A549 (cell line): Measurements from ENCODE around the gene PLA2G4F.

Experiments used
- CEBPB ChIP-seq, 2 experiments: fragments of >200 bp in 1 of 2; sonication (Bioruptor Twin) in 1 of 2; formaldehyde crosslinking in 1 of 2; IDR thresholded peaks; 2 replicates each; pipeline ENCODE4 v1.6.1; 2012 to 2016
- HEYL ChIP-seq: fragments of 250-450 bp; sonication (Bioruptor Pico); IDR thresholded peaks from 2 replicates; pipeline ENCODE4 v1.8.0; 2021; ENCODE audit warnings: mild to moderate bottlenecking, moderate library complexity
- MAX ChIP-seq: IDR thresholded peaks from 2 replicates; pipeline ENCODE4 v1.6.1; 2012
- POLR2AphosphoS2 ChIP-seq: conservative IDR thresholded peaks from 2 replicates; pipeline ENCODE4 v1.6.1; 2012; ENCODE audit warnings: low read length, improper control_type of control experiment, inconsistent platforms
- RFX5 ChIP-seq: fragments of 450-650 bp; IDR thresholded peaks from 2 replicates; pipeline ENCODE4 v1.7.1; 2014; ENCODE audit warnings: antibody characterized with exemption, mild to moderate bottlenecking, moderate library complexity
- ZFP36 ChIP-seq: fragments of 450-650 bp; IDR thresholded peaks from 2 replicates; pipeline ENCODE4 v1.6.1; 2014; ENCODE audit warnings: borderline replicate concordance; ENCODE audit not compliant: partially characterized antibody
- TF ChIP-seq, protein P1 (sequence below): fragments of >200 bp; sonication (Bioruptor Twin); formaldehyde crosslinking; IDR thresholded peaks from 3 replicates; pipeline ENCODE4 v1.5.1; 2016
- TF ChIP-seq, protein P2 (sequence below): fragments of >200 bp; sonication (Bioruptor Twin); formaldehyde crosslinking; IDR thresholded peaks from 3 replicates; pipeline ENCODE4 v1.6.1; 2016

DNA sequence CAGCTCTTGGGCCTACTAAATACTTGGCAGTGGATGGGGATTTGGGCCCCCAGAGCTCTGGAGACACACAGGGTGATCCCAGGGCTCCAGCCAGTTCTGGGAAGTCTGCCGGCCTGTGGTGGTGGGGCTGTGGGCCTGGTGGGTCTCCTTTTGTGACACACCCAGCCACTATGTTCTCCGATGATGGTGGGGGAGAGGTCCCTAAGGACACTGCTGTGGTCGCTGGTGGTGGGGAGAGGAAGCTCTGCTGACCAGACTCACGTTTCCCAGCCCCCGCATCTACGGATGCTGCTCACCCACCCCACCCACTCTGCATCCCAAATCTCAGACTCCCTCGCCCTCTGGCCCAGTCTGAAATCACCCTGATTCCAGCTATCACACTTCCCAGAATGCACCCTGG, 62.5 kb downstream of the PLA2G4F start:
- no peak for TF ChIP-seq MAX
- TF ChIP-seq, protein P1, sequence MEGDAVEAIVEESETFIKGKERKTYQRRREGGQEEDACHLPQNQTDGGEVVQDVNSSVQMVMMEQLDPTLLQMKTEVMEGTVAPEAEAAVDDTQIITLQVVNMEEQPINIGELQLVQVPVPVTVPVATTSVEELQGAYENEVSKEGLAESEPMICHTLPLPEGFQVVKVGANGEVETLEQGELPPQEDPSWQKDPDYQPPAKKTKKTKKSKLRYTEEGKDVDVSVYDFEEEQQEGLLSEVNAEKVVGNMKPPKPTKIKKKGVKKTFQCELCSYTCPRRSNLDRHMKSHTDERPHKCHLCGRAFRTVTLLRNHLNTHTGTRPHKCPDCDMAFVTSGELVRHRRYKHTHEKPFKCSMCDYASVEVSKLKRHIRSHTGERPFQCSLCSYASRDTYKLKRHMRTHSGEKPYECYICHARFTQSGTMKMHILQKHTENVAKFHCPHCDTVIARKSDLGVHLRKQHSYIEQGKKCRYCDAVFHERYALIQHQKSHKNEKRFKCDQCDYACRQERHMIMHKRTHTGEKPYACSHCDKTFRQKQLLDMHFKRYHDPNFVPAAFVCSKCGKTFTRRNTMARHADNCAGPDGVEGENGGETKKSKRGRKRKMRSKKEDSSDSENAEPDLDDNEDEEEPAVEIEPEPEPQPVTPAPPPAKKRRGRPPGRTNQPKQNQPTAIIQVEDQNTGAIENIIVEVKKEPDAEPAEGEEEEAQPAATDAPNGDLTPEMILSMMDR = no peak
- TF ChIP-seq RFX5 = no peak
- no peak for TF ChIP-seq CEBPB (IDR thresholded peaks at IDR 0.05)
- TF ChIP-seq, protein P2, sequence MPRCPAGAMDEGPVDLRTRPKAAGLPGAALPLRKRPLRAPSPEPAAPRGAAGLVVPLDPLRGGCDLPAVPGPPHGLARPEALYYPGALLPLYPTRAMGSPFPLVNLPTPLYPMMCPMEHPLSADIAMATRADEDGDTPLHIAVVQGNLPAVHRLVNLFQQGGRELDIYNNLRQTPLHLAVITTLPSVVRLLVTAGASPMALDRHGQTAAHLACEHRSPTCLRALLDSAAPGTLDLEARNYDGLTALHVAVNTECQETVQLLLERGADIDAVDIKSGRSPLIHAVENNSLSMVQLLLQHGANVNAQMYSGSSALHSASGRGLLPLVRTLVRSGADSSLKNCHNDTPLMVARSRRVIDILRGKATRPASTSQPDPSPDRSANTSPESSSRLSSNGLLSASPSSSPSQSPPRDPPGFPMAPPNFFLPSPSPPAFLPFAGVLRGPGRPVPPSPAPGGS = no peak
- TF ChIP-seq HEYL = no peak
- TF ChIP-seq ZFP36 = no peak
- TF ChIP-seq POLR2AphosphoS2 = no peak
